Measurements from ENCODE around the gene IL34.

Gene IL34

GRCh38 chr16:70703835-70704381 is 57.5 kb downstream of the IL34 start:
- no peak for DNase-seq

GRCh38 chr16:70704586-70704985 is 58.2 kb downstream of the IL34 start:
- no peak for DNase-seq

- no peak for DNase-seq
These were observed 58.7 kb downstream of the IL34 start for GRCh38 chr16:70705056-70705455.

- no peak for DNase-seq
These were observed 60.6 kb downstream of the IL34 start for GRCh38 chr16:70706948-70707465.

- no peak for DNase-seq
These were observed 62.2 kb downstream of the IL34 start for GRCh38 chr16:70708366-70709246.

- DNase-seq = no peak
These were observed 63.1 kb downstream of the IL34 start for GRCh38 chr16:70709457-70709856.

- no peak for DNase-seq
These were observed 63.6 kb downstream of the IL34 start for GRCh38 chr16:70709942-70710341.
